ENCODE measurements around the gene NFIX.

NFIX gene

GRCh38 chr19:13128583-13128982 lies 133.3 kb downstream of the NFIX start:
- no peak for DNase-seq (ENCODE audit: low spot score)

GRCh38 chr19:13129384-13129783 lies 134.1 kb downstream of the NFIX start:
- DNase-seq (ENCODE audit: low spot score), result no peak

GRCh38 chr19:13130886-13131490 lies 135.7 kb downstream of the NFIX start:
- no peak for DNase-seq (ENCODE audit: low spot score)

- peak; percentile 79 for DNase-seq (ENCODE audit: low spot score)
These were observed 137.4 kb downstream of the NFIX start for GRCh38 chr19:13132471-13133180.

- no peak for DNase-seq (ENCODE audit: low spot score)
These were observed 138.1 kb downstream of the NFIX start for GRCh38 chr19:13133241-13133870.

- DNase-seq (ENCODE audit: low spot score), result no peak
These were observed 139.4 kb downstream of the NFIX start for GRCh38 chr19:13134626-13135025.

- DNase-seq (ENCODE audit: low spot score), result no peak
These were observed 140.1 kb downstream of the NFIX start for GRCh38 chr19:13135068-13136062.

- DNase-seq (ENCODE audit: low spot score), result no peak
These were observed 142.1 kb downstream of the NFIX start for GRCh38 chr19:13137290-13137794.

GRCh38 chr19:13138171-13138915 lies 143.1 kb downstream of the NFIX start:
- DNase-seq (ENCODE audit: low spot score), result no peak

- no peak for DNase-seq (ENCODE audit: low spot score)
These were observed 143.6 kb downstream of the NFIX start for GRCh38 chr19:13138916-13139198.

- no peak for DNase-seq (ENCODE audit: low spot score)
These were observed 144.5 kb downstream of the NFIX start for GRCh38 chr19:13139633-13140311.

GRCh38 chr19:13146763-13147563 lies 151.7 kb downstream of the NFIX start:
- no peak for DNase-seq (ENCODE audit: low spot score)
